ENCODE data around the gene CHAMP1. TPM values are rescaled to one million over a fixed set of nuclear protein-coding genes. Genes with fewer than 3 reads are reported as not detected.
"Not testable (repeated sequence)": the region's sequence is repeated elsewhere in the genome, so short reads cannot be mapped to it uniquely, and the experiment has no call there.

CHAMP1 gene
- polyA plus RNA-seq, 3 donors, result 36.0 to 38.2 (median 37.2) TPM

DNA sequence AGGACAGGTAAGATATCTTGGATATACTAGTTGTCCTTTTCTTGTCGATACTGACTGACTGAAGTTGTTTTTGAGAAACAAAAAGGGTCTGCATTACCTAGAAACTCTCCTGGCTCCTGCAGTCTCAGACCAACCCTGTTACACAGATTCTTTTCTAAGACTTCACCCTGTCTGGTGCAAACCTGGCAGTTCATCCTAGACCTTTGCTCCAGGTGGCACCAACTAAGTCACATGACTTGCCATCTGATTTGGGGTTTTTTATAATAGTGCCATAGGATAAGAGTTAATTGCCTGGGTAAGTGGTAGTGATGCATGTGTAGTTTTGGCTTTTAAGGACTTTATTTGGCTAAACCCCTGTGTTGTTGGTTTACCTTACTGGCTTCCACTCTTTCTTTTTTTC, 14.3 kb downstream of the CHAMP1 start:
- DNase-seq (ENCODE audit: low read depth in 3 of 3, low spot score in 2 of 3), result no peak

DNA sequence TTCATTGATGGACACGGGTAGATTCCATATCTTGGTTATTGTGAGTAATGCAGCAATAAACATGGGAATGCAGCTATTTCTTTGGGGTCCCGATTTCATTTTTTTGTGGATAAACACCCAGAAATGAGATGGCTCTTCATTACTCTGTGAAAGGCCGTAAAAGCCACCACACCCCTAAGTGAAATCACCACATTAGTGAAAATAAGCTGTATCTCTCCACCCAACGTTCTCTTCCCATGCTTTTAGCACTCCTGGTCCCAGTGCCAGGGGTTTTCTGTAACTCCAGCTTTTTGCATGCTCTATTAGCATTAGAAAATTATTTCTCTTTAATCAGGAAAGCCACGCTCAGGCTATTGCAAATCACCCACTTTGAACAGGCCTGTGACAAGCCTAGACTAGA, 15.8 kb downstream of the CHAMP1 start:
- DNase-seq (ENCODE audit: low read depth in 3 of 3, low spot score in 2 of 3), result no peak

DNA sequence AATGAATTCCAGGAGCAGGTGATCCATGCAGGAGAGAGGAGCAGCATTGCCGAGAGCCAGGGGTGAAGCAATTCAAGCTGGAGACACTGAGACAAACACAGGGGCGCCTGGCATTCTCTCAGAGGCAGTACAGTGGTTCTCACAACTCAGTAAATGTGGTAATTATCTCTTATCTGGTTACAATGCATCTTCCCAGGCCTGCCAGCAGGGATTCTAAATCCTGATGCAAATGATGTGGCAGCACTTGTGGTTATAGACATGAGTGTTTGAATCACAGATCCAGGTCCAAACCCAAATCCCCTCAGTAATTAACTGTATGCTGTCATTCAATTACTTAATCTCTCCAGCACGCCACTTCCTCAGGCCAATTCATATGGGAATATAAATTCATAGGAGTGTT, 19.6 kb downstream of the CHAMP1 start:
- not testable (repeated sequence) for DNase-seq (ENCODE audit: low read depth in 3 of 3, low spot score in 2 of 3)

DNA sequence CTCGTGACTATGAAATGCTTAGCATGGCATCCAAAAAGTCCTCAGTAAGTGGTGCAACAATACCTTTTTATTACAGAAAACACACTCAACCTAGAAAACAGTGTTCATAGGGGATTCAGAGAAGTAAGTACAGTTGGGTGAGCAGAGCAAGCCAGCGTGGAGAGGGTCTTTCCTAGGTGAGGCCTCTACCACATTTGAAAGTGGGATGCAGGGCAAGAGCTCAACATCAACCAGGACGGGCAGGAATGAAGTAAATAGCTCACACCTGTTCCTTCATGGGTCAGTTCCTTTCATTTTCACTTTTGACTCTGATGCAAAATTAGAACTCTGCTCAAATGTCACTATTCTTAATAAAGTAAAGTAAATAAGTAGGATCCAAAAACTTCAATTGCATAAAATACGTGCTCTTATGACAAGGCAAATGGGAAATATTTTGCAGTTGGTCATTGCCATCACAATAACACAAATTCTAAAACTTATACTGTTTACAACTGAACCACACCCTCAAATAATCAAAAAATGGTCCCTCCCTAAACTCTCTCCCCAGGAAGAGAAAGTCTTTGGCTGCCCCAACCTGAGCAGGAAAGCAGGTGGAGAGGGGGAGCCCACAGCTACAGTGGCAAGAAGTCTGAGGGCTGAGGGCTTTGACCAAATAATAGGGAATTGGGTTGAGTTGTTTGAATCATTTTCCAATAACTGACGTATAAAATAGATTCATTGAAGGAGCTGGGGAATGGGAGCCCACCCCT, 20.2 kb downstream of the CHAMP1 start:
- no peak for DNase-seq (ENCODE audit: low read depth in 3 of 3, low spot score in 2 of 3)

DNA sequence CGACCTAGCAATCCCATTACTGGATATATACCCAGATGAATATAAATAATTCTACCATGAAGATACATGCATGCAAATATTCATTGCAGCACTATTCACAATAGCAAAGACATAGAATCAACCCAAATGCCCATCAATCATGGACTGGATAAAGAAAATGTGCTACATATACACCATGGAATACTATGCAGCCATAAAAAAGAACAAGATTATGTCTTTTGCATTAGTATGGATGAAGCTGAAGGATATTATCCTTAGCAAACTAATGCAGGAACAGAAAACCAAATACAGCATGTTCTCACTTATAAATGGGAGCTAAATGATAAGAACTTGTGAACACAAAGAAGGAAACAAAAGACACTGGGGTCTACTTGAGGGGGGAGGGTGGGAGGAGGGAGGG, 22.2 kb downstream of the CHAMP1 start:
- DNase-seq (ENCODE audit: low read depth in 3 of 3, low spot score in 2 of 3), result not testable (repeated sequence)

DNA sequence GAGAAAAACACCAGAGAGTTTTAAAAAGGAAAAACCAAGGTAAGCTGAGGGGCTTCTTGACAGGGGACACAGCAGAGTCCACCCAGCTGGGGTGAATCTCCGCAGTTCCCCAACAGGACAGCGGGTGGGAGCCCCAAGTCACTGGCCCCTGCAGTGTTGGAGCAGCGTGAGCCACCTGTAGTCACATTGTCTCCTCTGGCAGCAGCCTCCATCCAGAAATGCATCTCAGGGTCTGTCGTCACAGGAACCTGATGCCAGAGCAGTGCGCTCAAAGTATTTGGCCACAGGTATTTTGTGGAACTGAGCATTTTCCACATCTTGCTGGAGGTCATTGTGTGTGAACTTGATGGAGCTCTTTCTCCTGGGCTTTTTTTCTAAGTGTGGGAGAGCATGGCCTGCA, 24.7 kb downstream of the CHAMP1 start:
- DNase-seq (ENCODE audit: low read depth in 3 of 3, low spot score in 2 of 3), result no peak

DNA sequence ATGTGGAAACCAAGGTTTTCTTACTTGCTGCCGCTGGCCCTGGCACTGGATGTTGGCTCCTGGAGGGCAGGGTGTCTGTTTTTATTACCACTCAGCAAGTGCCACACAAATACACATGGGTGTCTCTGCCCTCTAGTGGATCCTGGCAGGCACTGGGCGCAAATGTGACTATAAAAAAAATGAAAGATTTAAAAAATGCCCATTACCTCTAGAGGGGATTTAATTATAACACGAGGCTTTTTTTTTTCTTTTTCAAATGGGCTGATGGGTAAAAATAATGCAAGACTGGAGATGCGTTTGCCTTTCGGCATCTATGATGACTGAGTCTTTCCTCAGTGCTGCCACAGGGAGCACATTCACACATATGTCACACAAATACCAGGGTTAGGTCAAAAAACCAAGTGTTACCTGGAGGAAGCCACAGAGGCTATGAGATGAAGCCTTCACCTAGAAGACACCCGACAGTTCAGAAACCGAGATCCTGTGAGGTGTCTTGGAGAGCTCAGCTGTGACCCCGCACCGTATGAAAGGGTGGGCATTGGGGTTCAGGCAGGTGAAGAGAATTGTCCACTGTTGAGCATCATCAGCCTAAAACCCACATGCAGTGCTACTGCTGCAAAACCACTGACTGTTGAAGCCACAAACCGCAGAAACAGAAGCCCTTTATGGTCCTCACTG, 25.7 kb downstream of the CHAMP1 start:
- no peak for DNase-seq (ENCODE audit: low read depth in 3 of 3, low spot score in 2 of 3)

DNA sequence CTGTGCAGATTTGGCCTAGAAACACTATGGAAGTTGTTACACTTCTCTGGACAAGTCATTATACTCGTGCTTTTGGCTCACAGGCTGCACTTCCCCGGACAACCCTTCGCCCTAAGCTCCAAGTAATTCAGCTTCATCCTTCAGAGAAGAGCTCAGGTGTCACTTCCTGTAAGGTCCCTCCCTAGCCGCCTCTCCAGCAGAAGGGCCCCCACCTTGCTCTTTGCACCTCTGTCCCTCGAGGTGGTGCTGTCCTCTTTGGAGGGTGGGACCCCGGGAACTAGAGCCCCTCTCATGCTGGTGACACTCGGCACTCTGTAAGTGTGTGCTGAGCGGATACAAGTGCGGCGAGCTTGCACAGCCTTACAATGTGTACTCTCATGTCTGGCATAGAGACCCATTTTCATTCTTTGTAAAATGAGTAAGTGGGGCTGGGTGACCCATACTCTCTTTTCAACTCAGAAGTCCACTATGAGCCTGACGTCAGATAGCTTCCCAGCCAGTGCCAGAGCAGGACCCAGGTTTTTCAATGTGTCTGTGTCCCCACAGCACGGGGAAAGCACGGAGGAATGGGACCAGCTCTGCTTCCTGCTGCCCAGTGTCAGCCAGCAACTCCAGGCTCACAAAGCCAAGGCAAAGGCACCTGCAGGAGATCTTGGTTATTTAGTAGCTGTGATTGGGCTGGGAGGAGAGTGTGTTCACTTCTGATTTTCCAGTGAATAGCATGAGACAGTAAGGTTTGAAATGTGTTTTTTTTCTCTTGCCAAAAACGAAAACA, 26.9 kb downstream of the CHAMP1 start:
- DNase-seq (ENCODE audit: low read depth in 3 of 3, low spot score in 2 of 3), result no peak

DNA sequence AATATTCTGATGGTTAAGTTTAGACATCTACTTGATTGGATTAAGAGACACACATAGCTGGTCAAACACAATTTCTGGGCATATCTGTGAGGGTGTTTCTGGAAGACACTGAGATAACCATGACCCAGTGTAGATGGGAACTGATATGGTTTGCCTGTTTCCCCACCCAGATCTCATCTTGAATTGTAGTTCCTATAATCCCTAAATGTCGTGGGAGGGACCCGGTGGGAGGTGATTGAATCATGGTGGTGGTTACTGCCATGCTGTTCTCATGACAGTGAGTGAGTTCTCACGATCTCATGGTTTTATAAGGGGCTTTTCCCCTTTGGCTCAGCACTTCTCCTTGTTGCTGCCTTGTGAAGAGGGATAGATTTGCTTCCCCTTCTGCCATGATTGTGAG, 33.0 kb downstream of the CHAMP1 start:
- not testable (repeated sequence) for DNase-seq (ENCODE audit: low read depth in 3 of 3, low spot score in 2 of 3)

DNA sequence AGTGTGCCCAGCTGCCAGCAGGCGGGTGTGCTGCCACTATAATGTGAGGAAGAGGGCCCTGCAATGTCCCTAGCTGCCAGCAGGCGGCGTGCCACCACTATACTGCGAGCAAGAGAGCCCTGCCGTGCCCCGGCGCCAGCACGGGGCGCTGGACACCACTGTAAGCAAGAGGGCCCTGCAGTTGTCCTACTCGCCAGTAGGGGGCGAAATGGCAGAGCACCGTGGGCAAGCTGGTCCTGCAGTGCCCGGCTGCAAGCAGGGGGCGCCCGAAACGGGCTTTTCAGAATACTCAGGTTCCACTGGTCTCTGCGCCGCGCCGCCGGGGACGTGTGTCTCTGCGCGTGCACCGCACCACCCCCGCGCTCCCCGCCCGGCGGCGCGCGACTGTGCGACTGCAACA, 38.5 kb downstream of the CHAMP1 start:
- DNase-seq (ENCODE audit: low read depth in 3 of 3, low spot score in 2 of 3), result not testable (repeated sequence)

DNA sequence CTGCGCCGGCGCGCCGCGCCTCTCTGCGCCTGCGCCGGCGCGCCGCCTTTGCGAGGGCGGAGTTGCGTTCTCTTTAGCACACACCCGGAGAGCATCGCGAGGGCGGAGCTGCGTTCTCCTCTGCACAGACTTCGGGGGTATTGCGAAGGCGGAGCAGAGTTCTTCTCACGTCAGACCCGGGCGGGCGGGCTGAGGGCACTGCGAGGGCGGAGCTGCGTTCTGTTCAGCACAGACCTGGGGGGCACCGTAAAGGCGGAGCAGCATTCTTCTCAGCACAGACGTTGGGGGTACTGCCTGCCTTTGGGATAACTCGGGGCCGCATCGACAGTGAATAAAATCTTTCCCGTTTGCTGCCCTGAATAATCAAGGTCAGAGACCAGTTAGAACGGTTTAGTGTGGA, 39.1 kb downstream of the CHAMP1 start:
- DNase-seq (ENCODE audit: low read depth in 3 of 3, low spot score in 2 of 3), result not testable (repeated sequence)

Other genes starting within 250 kb of the CHAMP1 start
- gene RASA3, start 181.9 kb upstream of the CHAMP1 start, polyA plus RNA-seq (ENCODE audit: insufficient read length in 3 of 3), result 10 to 100 TPM; 12.0 to 13.1 (median 12.5) TPM
- 1 to 10 TPM in 1 of 3 donors, not detected in 2; 9.5 TPM for gene CFAP97D2, start 135.2 kb upstream of the CHAMP1 start, polyA plus RNA-seq (ENCODE audit: insufficient read length in 3 of 3)
- gene CDC16, start 79.6 kb upstream of the CHAMP1 start, polyA plus RNA-seq (ENCODE audit: insufficient read length in 3 of 3), result 100 to 1,000 TPM; 108 to 200 (median 114) TPM
- 100 to 1,000 TPM in 2 of 3 donors, 10 to 100 TPM in 1; 91.9 to 105 (median 103) TPM for gene UPF3A, start 32.9 kb upstream of the CHAMP1 start, polyA plus RNA-seq (ENCODE audit: insufficient read length in 3 of 3)

All from right renal cortex interstitium (tissue), 3 donors.